Heart right ventricle (tissue), 16 donors: ENCODE results near the gene ZNF518B. TPM values are rescaled to one million over a fixed set of nuclear protein-coding genes. Genes with fewer than 3 reads are reported as not detected.

ENCODE experiments used
- ATAC-seq, 8 donors: fragments of 200-7000 bp; cut with Tn5 transposase; one replicate each; pipeline ENCODE4 v1.9.1; 2020; ENCODE audit warnings: mild to moderate bottlenecking in 8 of 8, moderate library complexity in 8 of 8, moderate number of reproducible peaks in 1 of 8
- DNase-seq, 2 donors: peaks; one replicate each; pipeline ENCODE4 v3.0.0-alpha.2; 2020
- H3K27ac ChIP-seq, 10 donors: fragments of 200-600 bp; sonication (generic) in 2 of 10; one replicate each; pipeline versions ENCODE4 v1.5.0 to v1.8.0; 2020 to 2022; ENCODE audit warnings: mild to moderate bottlenecking in 3 of 10
- H3K27me3 ChIP-seq, 7 donors: fragments of 200-600 bp; one replicate each; pipeline ENCODE4 v1.8.0; 2021 to 2022; ENCODE audit warnings: mild to moderate bottlenecking in 2 of 7
- H3K36me3 ChIP-seq, 9 donors: fragments of 200-600 bp; sonication (generic) in 1 of 9; one replicate each; pipeline versions ENCODE4 v1.5.0 to v1.8.0; 2020 to 2022; ENCODE audit warnings: mild to moderate bottlenecking in 2 of 9
- H3K4me1 ChIP-seq, 9 donors: fragments of 200-600 bp; sonication (generic) in 1 of 9; one replicate each; pipeline versions ENCODE4 v1.5.0 to v1.8.0; 2020 to 2022; ENCODE audit warnings: mild to moderate bottlenecking in 4 of 9
- H3K4me3 ChIP-seq, 10 donors: fragments of 200-600 bp; sonication (generic) in 2 of 10; one replicate each; pipeline versions ENCODE4 v1.5.0 to v1.8.0; 2020 to 2022; ENCODE audit warnings: mild to moderate bottlenecking in 7 of 10, moderate library complexity in 2 of 10
- H3K9me3 ChIP-seq, 11 donors: fragments of 200-600 bp in 10 of 11; sonication (generic) in 2 of 11; one replicate each; pipeline versions ENCODE4 v1.5.0 to v1.8.0; 2013 to 2022; ENCODE audit warnings: mild to moderate bottlenecking in 2 of 11, control low read depth in 1 of 11, moderate library complexity in 1 of 11
- WGBS, 2 donors: extraction: QIAGEN DNeasy Blood & Tissue Kit; methylation state at CpG; one replicate each; pipeline ENCODE4 v1.1.7; 2013; ENCODE audit warnings: inconsistent platforms in 1 of 2; 5-methylcytosine and 5-hydroxymethylcytosine counted together
- intact Hi-C, 10 donors: fragments of 100-400 bp; cut with DNase I; formaldehyde crosslinking; loops; one replicate each; pipeline versions ENCODE4 v1.11.1 to v1.14.2; 2022
- polyA plus RNA-seq, 2 donors: library from polyadenylated mRNA; stranded (reverse); fragments of 200-250 nt; gene quantifications; one replicate each; pipeline ENCODE4 v1.2.3, GENCODE V29; 2013
- total RNA-seq, 10 donors: library from RNA; stranded (reverse); fragmentation: NEBNext Ultra II Directional in 3 of 10; extraction: Animal tissue kit (Norgen Biotek cat#: 25700) in 3 of 10; gene quantifications; one replicate each; pipeline versions ENCODE4 v1.2.1 to v1.2.4, GENCODE V29; 2021 to 2023
- TF ChIP-seq, protein P1 (sequence below), 9 donors: fragments of 200-600 bp; sonication (generic) in 2 of 9; IDR thresholded peaks; one replicate each; pipeline versions ENCODE4 v1.5.0 to v1.8.0; 2021 to 2022; ENCODE audit warnings: antibody characterized with exemption in 9 of 9, mild to moderate bottlenecking in 5 of 9, moderate library complexity in 1 of 9
- donor health status: Arrhythmogenic right ventricular cardiomyopathy.
- donor health status: ischemic (EF 13 %, LVEDD 7.1; RV severe dilation, severe dysfunction).
- donor health status: healthy with polysubstance abuse.
- donor health status: DM: no; HTN: yes; CAD: no.
- donor health status: DM: no; HTN: no; CAD: no.
- donor health status: ischemic (EF 25% LVEDD 6.9; RV normal size, moderate dysfunction).
- donor health status: ischemic (EF 25% LVEDD 5.7; RV mildly dilated, moderate dysfunction).
- donor health status: healthy.
- donor health status: DM: yes; HTN: yes; CAD: no.
- donor health status: Ischemic cardiomyopathy.
- donor health status: ischemic (EF 35%, LVEDD 5.7; RV mildly dilated, moderate dysfunction).
- donor health status: nonischemic (EF 11% LVEDD 7.7; RV severe dilation, severe dysfunction).
- donor health status: DM: yes; HTN: yes; CAD: no.
- donor health status: PGD.
- donor health status: ischemic (EF 29% LVEDD 5.4; RV normal size, mild dysfunction).
- donor health status: nonischemic (EF 23%, LVEDD 6.1; RV moderate dilation, normal function).

ZNF518B gene
- total and polyA plus RNA-seq, 12 donors: 5.2 to 28.2 (median 22.5) TPM

GRCh38 chr4:10462876-10463275, 5.7 kb upstream of the ZNF518B start:
- Histone ChIP-seq H3K27ac (no peak overlapping the region), H3K4me1 (peaks cover 0 to 18% (median 8%) of the 10 kb centered on the region in 9 donors), H3K27me3 (peaks cover 6 to 77% (median 42%) of the 10 kb centered on the region in 7 donors), H3K4me3 (no peak overlapping the region), H3K36me3 (no peaks in the 10 kb centered on the region), H3K9me3 (no peaks in the 10 kb centered on the region)
- WGBS, 2 donors: 89 to 94% methylated on average over 4 of the region's 4 CpGs
- intact Hi-C loops: loop anchor here in 6 of 10 donors (5.0 to 10.0 kb wide), 4 partner anchors 72 to 92 kb away; no protein-coding TSS in a partner anchor
- DNase-seq (no peak), ATAC-seq (no peak)
- TF ChIP-seq, protein P1, sequence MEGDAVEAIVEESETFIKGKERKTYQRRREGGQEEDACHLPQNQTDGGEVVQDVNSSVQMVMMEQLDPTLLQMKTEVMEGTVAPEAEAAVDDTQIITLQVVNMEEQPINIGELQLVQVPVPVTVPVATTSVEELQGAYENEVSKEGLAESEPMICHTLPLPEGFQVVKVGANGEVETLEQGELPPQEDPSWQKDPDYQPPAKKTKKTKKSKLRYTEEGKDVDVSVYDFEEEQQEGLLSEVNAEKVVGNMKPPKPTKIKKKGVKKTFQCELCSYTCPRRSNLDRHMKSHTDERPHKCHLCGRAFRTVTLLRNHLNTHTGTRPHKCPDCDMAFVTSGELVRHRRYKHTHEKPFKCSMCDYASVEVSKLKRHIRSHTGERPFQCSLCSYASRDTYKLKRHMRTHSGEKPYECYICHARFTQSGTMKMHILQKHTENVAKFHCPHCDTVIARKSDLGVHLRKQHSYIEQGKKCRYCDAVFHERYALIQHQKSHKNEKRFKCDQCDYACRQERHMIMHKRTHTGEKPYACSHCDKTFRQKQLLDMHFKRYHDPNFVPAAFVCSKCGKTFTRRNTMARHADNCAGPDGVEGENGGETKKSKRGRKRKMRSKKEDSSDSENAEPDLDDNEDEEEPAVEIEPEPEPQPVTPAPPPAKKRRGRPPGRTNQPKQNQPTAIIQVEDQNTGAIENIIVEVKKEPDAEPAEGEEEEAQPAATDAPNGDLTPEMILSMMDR (IDR thresholded peaks at IDR 0.05): no peak

GRCh38 chr4:10461850-10462400, 4.7 kb upstream of the ZNF518B start:
- Histone ChIP-seq H3K4me1 (peaks cover 0 to 23% (median 10%) of the 10 kb centered on the region in 9 donors), H3K36me3 (no peaks in the 10 kb centered on the region), H3K4me3 (peak overlapping the region in 8 of 10 donors; percentile 24 to 49 (median 38)), H3K27me3 (peaks cover 6 to 84% (median 41%) of the 10 kb centered on the region in 7 donors), H3K27ac (no peak overlapping the region), H3K9me3 (no peaks in the 10 kb centered on the region)
- DNase-seq: no peak
- 37 to 43% methylated on average over 27 of the region's 27 CpGs for WGBS, 2 donors
- ATAC-seq: no peak
- intact Hi-C loops: loop anchor here in 7 of 10 donors (2.0 to 10.0 kb wide), 5 partner anchors 73 to 93 kb away; no protein-coding TSS in a partner anchor
- TF ChIP-seq, protein P1 (IDR thresholded peaks at IDR 0.05): no peak

GRCh38 chr4:10461091-10461849, 4.0 kb upstream of the ZNF518B start:
- TF ChIP-seq, protein P1 (IDR thresholded peaks at IDR 0.05): peak; percentile 83 to 98 (median 92)
- Histone ChIP-seq H3K4me1 (peaks cover 0 to 26% (median 14%) of the 10 kb centered on the region in 9 donors), H3K9me3 (no peaks in the 10 kb centered on the region), H3K36me3 (no peaks in the 10 kb centered on the region), H3K27ac (no peak overlapping the region), H3K27me3 (peaks cover 6 to 84% (median 41%) of the 10 kb centered on the region in 7 donors), H3K4me3 (peak overlapping the region in 8 of 10 donors; percentile 24 to 49 (median 38))
- WGBS, 2 donors: 5 to 7% methylated on average over 72 of the region's 72 CpGs
- DNase-seq: peak; percentile 15 to 70
- peak; percentile 78 to 93 (median 82) for ATAC-seq
- intact Hi-C loops: loop anchor here in 7 of 10 donors (2.0 to 10.0 kb wide), 5 partner anchors 74 to 94 kb away; no protein-coding TSS in a partner anchor

GRCh38 chr4:10460313-10461047, 3.3 kb upstream of the ZNF518B start:
- TF ChIP-seq, protein P1 (IDR thresholded peaks at IDR 0.05): no peak
- Histone ChIP-seq H3K36me3 (peaks cover 0 to under 1% (median 0%) of the 10 kb centered on the region in 9 donors), H3K9me3 (no peaks in the 10 kb centered on the region), H3K27me3 (peaks cover 6 to 81% (median 41%) of the 10 kb centered on the region in 7 donors), H3K4me3 (peak overlapping the region in 5 of 10 donors; percentile 36 to 49 (median 42)), H3K4me1 (peaks cover 0 to 31% (median 18%) of the 10 kb centered on the region in 9 donors), H3K27ac (no peak overlapping the region)
- 83 to 90% methylated on average over 11 of the region's 11 CpGs for WGBS, 2 donors
- intact Hi-C loops: loop anchor here in 7 of 10 donors (2.0 to 10.0 kb wide), 5 partner anchors 74 to 94 kb away; no protein-coding TSS in a partner anchor
- ATAC-seq: no peak
- DNase-seq: no peak
